GM12878 (cell line): ENCODE measurements around the gene FOXK1.

Source experiments
- POLR2AphosphoS2 ChIP-seq: IDR thresholded peaks from 2 replicates; pipeline ENCODE4 v1.6.1; 2011; ENCODE audit warnings: low read depth, mild to moderate bottlenecking, low read length, improper control_type of control experiment, moderate library complexity
- TF ChIP-seq, protein P1 (sequence below), 3 experiments: IDR thresholded peaks in 2 of 3; conservative IDR thresholded peaks in 1 of 3; 2 replicates each; pipeline ENCODE4 v1.5.1; 2011; ENCODE audit warnings: low read depth in 3 of 3, low read length in 3 of 3, mild to moderate bottlenecking in 3 of 3, control low read depth in 2 of 3, moderate library complexity in 2 of 3, inconsistent platforms in 1 of 3, mixed read lengths in 1 of 3; ENCODE audit not compliant: control insufficient read depth in 2 of 3, insufficient read depth in 1 of 3; ENCODE audit errors: extremely low read depth in 1 of 3

DNA sequence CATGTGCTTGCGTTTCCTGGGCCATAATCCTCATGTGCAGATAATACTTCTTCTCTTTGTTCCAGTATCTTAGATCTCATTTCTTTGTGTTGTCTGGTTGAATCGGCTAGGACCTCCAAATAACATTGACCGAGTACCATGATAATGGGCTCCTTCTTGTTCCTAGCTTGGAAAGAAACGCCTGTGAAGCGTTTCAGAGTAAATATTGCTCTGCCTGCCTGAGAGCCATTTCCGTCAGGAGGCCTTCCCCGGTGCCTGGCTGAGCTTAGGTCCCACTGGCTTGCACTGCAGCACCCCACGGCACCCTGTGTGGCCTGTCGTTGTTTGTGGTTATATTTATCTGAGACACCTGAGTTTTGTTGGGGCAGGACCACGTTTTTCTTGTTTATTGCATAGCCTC lies 17.7 kb downstream of the FOXK1 start:
- no peak for TF ChIP-seq POLR2AphosphoS2
- TF ChIP-seq, protein P1, sequence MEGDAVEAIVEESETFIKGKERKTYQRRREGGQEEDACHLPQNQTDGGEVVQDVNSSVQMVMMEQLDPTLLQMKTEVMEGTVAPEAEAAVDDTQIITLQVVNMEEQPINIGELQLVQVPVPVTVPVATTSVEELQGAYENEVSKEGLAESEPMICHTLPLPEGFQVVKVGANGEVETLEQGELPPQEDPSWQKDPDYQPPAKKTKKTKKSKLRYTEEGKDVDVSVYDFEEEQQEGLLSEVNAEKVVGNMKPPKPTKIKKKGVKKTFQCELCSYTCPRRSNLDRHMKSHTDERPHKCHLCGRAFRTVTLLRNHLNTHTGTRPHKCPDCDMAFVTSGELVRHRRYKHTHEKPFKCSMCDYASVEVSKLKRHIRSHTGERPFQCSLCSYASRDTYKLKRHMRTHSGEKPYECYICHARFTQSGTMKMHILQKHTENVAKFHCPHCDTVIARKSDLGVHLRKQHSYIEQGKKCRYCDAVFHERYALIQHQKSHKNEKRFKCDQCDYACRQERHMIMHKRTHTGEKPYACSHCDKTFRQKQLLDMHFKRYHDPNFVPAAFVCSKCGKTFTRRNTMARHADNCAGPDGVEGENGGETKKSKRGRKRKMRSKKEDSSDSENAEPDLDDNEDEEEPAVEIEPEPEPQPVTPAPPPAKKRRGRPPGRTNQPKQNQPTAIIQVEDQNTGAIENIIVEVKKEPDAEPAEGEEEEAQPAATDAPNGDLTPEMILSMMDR (IDR thresholded peaks at IDR 0.05 in 2 of 3, conservative IDR thresholded peaks at IDR 0.05 in 1 of 3; ENCODE audit: control insufficient read depth in 2 of 3, extremely low read depth in 1 of 3, insufficient read depth in 1 of 3, low read depth in 3 of 3, low read length in 3 of 3): no peak
